Measurements from ENCODE around the gene ADAMTS12.

Gene ADAMTS12

GRCh38 chr5:33891788-33892619 lies at the start of gene ADAMTS12:
Gene ADAMTS12 (minus strand): TSS chr5:33891990. CDS start chr5:33891856, 134 bp downstream.
- Histone ChIP-seq H3K9ac (ENCODE audit: low read length) (peak within 1 kb of the TSS; percentile 78), H3K27me3 (ENCODE audit: control insufficient read depth, insufficient read depth, low read length) (peaks cover 5% of the 10 kb centered on the region; the same call in 1 of the 2 replicates)

GRCh38 chr5:33941090-33941489 lies 49.3 kb upstream of the ADAMTS12 start:
- H3K36me3 ChIP-seq (ENCODE audit: control insufficient read depth, insufficient read depth, low read length), result no peaks in the 10 kb centered on the region
- H3K4me1 ChIP-seq (ENCODE audit: control insufficient read depth, insufficient read depth, low read length), result peaks cover 5% of the 10 kb centered on the region; the same call in 1 of the 2 replicates
- H3K27me3 ChIP-seq (ENCODE audit: control insufficient read depth, insufficient read depth, low read length), result peaks cover 32% of the 10 kb centered on the region
- no peaks in the 10 kb centered on the region for H3K9me3 ChIP-seq (ENCODE audit: control insufficient read depth, insufficient read depth, low read depth, low read length)
- H3K4me3 ChIP-seq (ENCODE audit: low read depth, low read length), result no peak overlapping the region
- no peak overlapping the region for H3K27ac ChIP-seq (ENCODE audit: low read depth, low read length)
- H3K9ac ChIP-seq (ENCODE audit: low read length), result no peak overlapping the region

More at GRCh38 chr5:33891788-33892619, at the start of gene ADAMTS12:
- Histone ChIP-seq H3K9me3 (ENCODE audit: control insufficient read depth, insufficient read depth, low read depth, low read length) (no peaks in the 10 kb centered on the region), H3K4me1 (ENCODE audit: control insufficient read depth, insufficient read depth, low read length) (peaks cover 26% of the 10 kb centered on the region), H3K27ac (ENCODE audit: low read depth, low read length) (peak within 1 kb of the TSS; percentile 20; the same call in 1 of the 2 replicates), H3K36me3 (ENCODE audit: control insufficient read depth, insufficient read depth, low read length) (no peaks in the 10 kb centered on the region), H3K4me3 (ENCODE audit: low read depth, low read length) (peak within 1 kb of the TSS; percentile 72)

- H3K27me3 ChIP-seq (ENCODE audit: control insufficient read depth, insufficient read depth, low read length), result peaks cover 43% of the 10 kb centered on the region
- H3K9ac ChIP-seq (ENCODE audit: low read length), result no peak overlapping the region
- no peak overlapping the region for H3K4me3 ChIP-seq (ENCODE audit: low read depth, low read length)
- H3K27ac ChIP-seq (ENCODE audit: low read depth, low read length), result no peak overlapping the region
- H3K9me3 ChIP-seq (ENCODE audit: control insufficient read depth, insufficient read depth, low read depth, low read length), result no peaks in the 10 kb centered on the region
- no peaks in the 10 kb centered on the region for H3K36me3 ChIP-seq (ENCODE audit: control insufficient read depth, insufficient read depth, low read length)
- H3K4me1 ChIP-seq (ENCODE audit: control insufficient read depth, insufficient read depth, low read length), result peaks cover 4% of the 10 kb centered on the region; the same call in 1 of the 2 replicates
Observed at GRCh38 chr5:33939556-33940262, 47.9 kb upstream of the ADAMTS12 start.

- H3K27me3 ChIP-seq (ENCODE audit: control insufficient read depth, insufficient read depth, low read length), result peaks cover 43% of the 10 kb centered on the region
- H3K27ac ChIP-seq (ENCODE audit: low read depth, low read length), result no peak overlapping the region
- no peak overlapping the region for H3K4me3 ChIP-seq (ENCODE audit: low read depth, low read length)
- no peaks in the 10 kb centered on the region for H3K4me1 ChIP-seq (ENCODE audit: control insufficient read depth, insufficient read depth, low read length)
- H3K9ac ChIP-seq (ENCODE audit: low read length), result no peak overlapping the region
- no peaks in the 10 kb centered on the region for H3K36me3 ChIP-seq (ENCODE audit: control insufficient read depth, insufficient read depth, low read length)
- H3K9me3 ChIP-seq (ENCODE audit: control insufficient read depth, insufficient read depth, low read depth, low read length), result no peaks in the 10 kb centered on the region
Observed at GRCh38 chr5:33938881-33939280, 47.1 kb upstream of the ADAMTS12 start.

GRCh38 chr5:33938507-33938796 lies 46.7 kb upstream of the ADAMTS12 start:
- Histone ChIP-seq H3K9me3 (ENCODE audit: control insufficient read depth, insufficient read depth, low read depth, low read length) (no peaks in the 10 kb centered on the region), H3K4me3 (ENCODE audit: low read depth, low read length) (no peak overlapping the region), H3K36me3 (ENCODE audit: control insufficient read depth, insufficient read depth, low read length) (no peaks in the 10 kb centered on the region), H3K9ac (ENCODE audit: low read length) (no peak overlapping the region), H3K27me3 (ENCODE audit: control insufficient read depth, insufficient read depth, low read length) (peaks cover 43% of the 10 kb centered on the region), H3K27ac (ENCODE audit: low read depth, low read length) (no peak overlapping the region), H3K4me1 (ENCODE audit: control insufficient read depth, insufficient read depth, low read length) (no peaks in the 10 kb centered on the region)

GRCh38 chr5:33937707-33938506 lies 46.1 kb upstream of the ADAMTS12 start:
- no peaks in the 10 kb centered on the region for H3K36me3 ChIP-seq (ENCODE audit: control insufficient read depth, insufficient read depth, low read length)
- peaks cover 43% of the 10 kb centered on the region for H3K27me3 ChIP-seq (ENCODE audit: control insufficient read depth, insufficient read depth, low read length)
- no peak overlapping the region for H3K27ac ChIP-seq (ENCODE audit: low read depth, low read length)
- H3K9me3 ChIP-seq (ENCODE audit: control insufficient read depth, insufficient read depth, low read depth, low read length), result no peaks in the 10 kb centered on the region
- H3K4me1 ChIP-seq (ENCODE audit: control insufficient read depth, insufficient read depth, low read length), result no peaks in the 10 kb centered on the region
- no peak overlapping the region for H3K4me3 ChIP-seq (ENCODE audit: low read depth, low read length)
- H3K9ac ChIP-seq (ENCODE audit: low read length), result no peak overlapping the region

GRCh38 chr5:33937017-33937706 lies 45.4 kb upstream of the ADAMTS12 start:
- Histone ChIP-seq H3K27me3 (ENCODE audit: control insufficient read depth, insufficient read depth, low read length) (peaks cover 43% of the 10 kb centered on the region), H3K9me3 (ENCODE audit: control insufficient read depth, insufficient read depth, low read depth, low read length) (no peaks in the 10 kb centered on the region), H3K36me3 (ENCODE audit: control insufficient read depth, insufficient read depth, low read length) (no peaks in the 10 kb centered on the region), H3K4me1 (ENCODE audit: control insufficient read depth, insufficient read depth, low read length) (no peaks in the 10 kb centered on the region), H3K27ac (ENCODE audit: low read depth, low read length) (no peak overlapping the region), H3K9ac (ENCODE audit: low read length) (no peak overlapping the region), H3K4me3 (ENCODE audit: low read depth, low read length) (no peak overlapping the region)

- H3K36me3 ChIP-seq (ENCODE audit: control insufficient read depth, insufficient read depth, low read length), result no peaks in the 10 kb centered on the region
- no peak within 1 kb of the TSS for H3K27ac ChIP-seq (ENCODE audit: low read depth, low read length)
- H3K4me1 ChIP-seq (ENCODE audit: control insufficient read depth, insufficient read depth, low read length), result peaks cover 3% of the 10 kb centered on the region
- H3K9ac ChIP-seq (ENCODE audit: low read length), result no peak within 1 kb of the TSS
- peaks cover 43% of the 10 kb centered on the region for H3K27me3 ChIP-seq (ENCODE audit: control insufficient read depth, insufficient read depth, low read length)
- H3K4me3 ChIP-seq (ENCODE audit: low read depth, low read length), result peak within 1 kb of the TSS; percentile 61
- H3K9me3 ChIP-seq (ENCODE audit: control insufficient read depth, insufficient read depth, low read depth, low read length), result no peaks in the 10 kb centered on the region
Observed at GRCh38 chr5:33936381-33937016, 44.7 kb upstream of the ADAMTS12 start, which contains the start of gene RXFP3. Gene RXFP3 (plus strand): TSS chr5:33936386. CDS start chr5:33936741, 355 bp downstream.

- Histone ChIP-seq H3K27me3 (ENCODE audit: control insufficient read depth, insufficient read depth, low read length) (peaks cover 43% of the 10 kb centered on the region), H3K9me3 (ENCODE audit: control insufficient read depth, insufficient read depth, low read depth, low read length) (no peaks in the 10 kb centered on the region), H3K4me1 (ENCODE audit: control insufficient read depth, insufficient read depth, low read length) (peaks cover 8% of the 10 kb centered on the region), H3K27ac (ENCODE audit: low read depth, low read length) (no peak overlapping the region), H3K4me3 (ENCODE audit: low read depth, low read length) (peak overlapping the region; percentile 61), H3K9ac (ENCODE audit: low read length) (no peak overlapping the region), H3K36me3 (ENCODE audit: control insufficient read depth, insufficient read depth, low read length) (no peaks in the 10 kb centered on the region)
Observed at GRCh38 chr5:33936004-33936380, 44.2 kb upstream of the ADAMTS12 start.

GRCh38 chr5:33934176-33934575 lies 42.4 kb upstream of the ADAMTS12 start:
- no peak overlapping the region for H3K9ac ChIP-seq (ENCODE audit: low read length)

More at GRCh38 chr5:33934176-33934575, 42.4 kb upstream of the ADAMTS12 start:
- Histone ChIP-seq H3K9me3 (ENCODE audit: control insufficient read depth, insufficient read depth, low read depth, low read length) (no peaks in the 10 kb centered on the region), H3K4me3 (ENCODE audit: low read depth, low read length) (no peak overlapping the region), H3K4me1 (ENCODE audit: control insufficient read depth, insufficient read depth, low read length) (peaks cover 26% of the 10 kb centered on the region), H3K36me3 (ENCODE audit: control insufficient read depth, insufficient read depth, low read length) (no peaks in the 10 kb centered on the region), H3K27ac (ENCODE audit: low read depth, low read length) (no peak overlapping the region), H3K27me3 (ENCODE audit: control insufficient read depth, insufficient read depth, low read length) (peaks cover 39% of the 10 kb centered on the region)
